ENCODE results near the gene AFMID.

AFMID gene

GRCh38 chr17:78239489-78239931, 52.3 kb downstream of the AFMID start:
- no peaks in the 10 kb centered on the region for H3K27me3 ChIP-seq (ENCODE audit: control insufficient read depth, insufficient read depth, low read length)
- no peak overlapping the region for H3K4me3 ChIP-seq (ENCODE audit: low read depth, low read length)
- H3K36me3 ChIP-seq (ENCODE audit: control insufficient read depth, insufficient read depth, low read length), result no peaks in the 10 kb centered on the region
- no peaks in the 10 kb centered on the region for H3K9me3 ChIP-seq (ENCODE audit: control insufficient read depth, insufficient read depth, low read length)
- H3K4me1 ChIP-seq (ENCODE audit: control insufficient read depth, insufficient read depth, low read length), result no peaks in the 10 kb centered on the region
- H3K9ac ChIP-seq (ENCODE audit: low read depth, low read length), result no peak overlapping the region

- H3K9me3 ChIP-seq (ENCODE audit: control insufficient read depth, insufficient read depth, low read length), result no peaks in the 10 kb centered on the region
- H3K4me1 ChIP-seq (ENCODE audit: control insufficient read depth, insufficient read depth, low read length), result no peaks in the 10 kb centered on the region
- H3K4me3 ChIP-seq (ENCODE audit: low read depth, low read length), result no peak overlapping the region
- H3K36me3 ChIP-seq (ENCODE audit: control insufficient read depth, insufficient read depth, low read length), result no peaks in the 10 kb centered on the region
- H3K27me3 ChIP-seq (ENCODE audit: control insufficient read depth, insufficient read depth, low read length), result no peaks in the 10 kb centered on the region
- no peak overlapping the region for H3K9ac ChIP-seq (ENCODE audit: low read depth, low read length)
Measured at GRCh38 chr17:78240012-78240655, 53.0 kb downstream of the AFMID start.

- Histone ChIP-seq H3K27me3 (ENCODE audit: control insufficient read depth, insufficient read depth, low read length) (no peaks in the 10 kb centered on the region), H3K4me3 (ENCODE audit: low read depth, low read length) (no peak overlapping the region), H3K9ac (ENCODE audit: low read depth, low read length) (no peak overlapping the region)
Measured at GRCh38 chr17:78240839-78241238, 53.7 kb downstream of the AFMID start.

GRCh38 chr17:78241277-78242023, 54.3 kb downstream of the AFMID start:
- H3K36me3 ChIP-seq (ENCODE audit: control insufficient read depth, insufficient read depth, low read length), result no peaks in the 10 kb centered on the region
- H3K27me3 ChIP-seq (ENCODE audit: control insufficient read depth, insufficient read depth, low read length), result no peaks in the 10 kb centered on the region
- no peaks in the 10 kb centered on the region for H3K9me3 ChIP-seq (ENCODE audit: control insufficient read depth, insufficient read depth, low read length)
- H3K4me1 ChIP-seq (ENCODE audit: control insufficient read depth, insufficient read depth, low read length), result no peaks in the 10 kb centered on the region
- no peak overlapping the region for H3K4me3 ChIP-seq (ENCODE audit: low read depth, low read length)
- no peak overlapping the region for H3K9ac ChIP-seq (ENCODE audit: low read depth, low read length)

More at GRCh38 chr17:78240839-78241238, 53.7 kb downstream of the AFMID start:
- Histone ChIP-seq H3K36me3 (ENCODE audit: control insufficient read depth, insufficient read depth, low read length) (no peaks in the 10 kb centered on the region), H3K9me3 (ENCODE audit: control insufficient read depth, insufficient read depth, low read length) (no peaks in the 10 kb centered on the region), H3K4me1 (ENCODE audit: control insufficient read depth, insufficient read depth, low read length) (no peaks in the 10 kb centered on the region)

- H3K9ac ChIP-seq (ENCODE audit: low read depth, low read length), result no peak overlapping the region
- H3K4me3 ChIP-seq (ENCODE audit: low read depth, low read length), result no peak overlapping the region
- H3K9me3 ChIP-seq (ENCODE audit: control insufficient read depth, insufficient read depth, low read length), result no peaks in the 10 kb centered on the region
- H3K4me1 ChIP-seq (ENCODE audit: control insufficient read depth, insufficient read depth, low read length), result no peaks in the 10 kb centered on the region
- H3K27me3 ChIP-seq (ENCODE audit: control insufficient read depth, insufficient read depth, low read length), result no peaks in the 10 kb centered on the region
- no peaks in the 10 kb centered on the region for H3K36me3 ChIP-seq (ENCODE audit: control insufficient read depth, insufficient read depth, low read length)
Measured at GRCh38 chr17:78242024-78242742, 55.0 kb downstream of the AFMID start.

- Histone ChIP-seq H3K36me3 (ENCODE audit: control insufficient read depth, insufficient read depth, low read length) (no peaks in the 10 kb centered on the region), H3K9me3 (ENCODE audit: control insufficient read depth, insufficient read depth, low read length) (no peaks in the 10 kb centered on the region), H3K4me3 (ENCODE audit: low read depth, low read length) (no peak overlapping the region), H3K9ac (ENCODE audit: low read depth, low read length) (no peak overlapping the region), H3K27me3 (ENCODE audit: control insufficient read depth, insufficient read depth, low read length) (no peaks in the 10 kb centered on the region), H3K4me1 (ENCODE audit: control insufficient read depth, insufficient read depth, low read length) (peaks cover 2% of the 10 kb centered on the region)
Measured at GRCh38 chr17:78247304-78247703, 60.1 kb downstream of the AFMID start.

- no peaks in the 10 kb centered on the region for H3K9me3 ChIP-seq (ENCODE audit: control insufficient read depth, insufficient read depth, low read length)
- no peak overlapping the region for H3K9ac ChIP-seq (ENCODE audit: low read depth, low read length)
- H3K36me3 ChIP-seq (ENCODE audit: control insufficient read depth, insufficient read depth, low read length), result no peaks in the 10 kb centered on the region
- no peaks in the 10 kb centered on the region for H3K27me3 ChIP-seq (ENCODE audit: control insufficient read depth, insufficient read depth, low read length)
- H3K4me3 ChIP-seq (ENCODE audit: low read depth, low read length), result no peak overlapping the region
- H3K4me1 ChIP-seq (ENCODE audit: control insufficient read depth, insufficient read depth, low read length), result peaks cover 6% of the 10 kb centered on the region
Measured at GRCh38 chr17:78248051-78248914, 61.1 kb downstream of the AFMID start.

- Histone ChIP-seq H3K4me3 (ENCODE audit: low read depth, low read length) (no peak overlapping the region), H3K9me3 (ENCODE audit: control insufficient read depth, insufficient read depth, low read length) (no peaks in the 10 kb centered on the region), H3K27me3 (ENCODE audit: control insufficient read depth, insufficient read depth, low read length) (no peaks in the 10 kb centered on the region), H3K9ac (ENCODE audit: low read depth, low read length) (no peak overlapping the region), H3K4me1 (ENCODE audit: control insufficient read depth, insufficient read depth, low read length) (peaks cover 7% of the 10 kb centered on the region), H3K36me3 (ENCODE audit: control insufficient read depth, insufficient read depth, low read length) (no peaks in the 10 kb centered on the region)
Measured at GRCh38 chr17:78249074-78249817, 62.1 kb downstream of the AFMID start.

GRCh38 chr17:78249818-78250806, 63.0 kb downstream of the AFMID start:
- Histone ChIP-seq H3K4me3 (ENCODE audit: low read depth, low read length) (no peak overlapping the region), H3K27me3 (ENCODE audit: control insufficient read depth, insufficient read depth, low read length) (no peaks in the 10 kb centered on the region), H3K9ac (ENCODE audit: low read depth, low read length) (no peak overlapping the region), H3K36me3 (ENCODE audit: control insufficient read depth, insufficient read depth, low read length) (no peaks in the 10 kb centered on the region), H3K9me3 (ENCODE audit: control insufficient read depth, insufficient read depth, low read length) (no peaks in the 10 kb centered on the region), H3K4me1 (ENCODE audit: control insufficient read depth, insufficient read depth, low read length) (peaks cover 7% of the 10 kb centered on the region)

All from iPS-15b (cell line).